Psoas muscle (tissue), 8 donors: ENCODE results near the gene RAI1. TPM values are rescaled to one million over a fixed set of nuclear protein-coding genes. Genes with fewer than 3 reads are reported as not detected.
A peak's percentile ranks its signal among the peaks of the same experiment; 100 is the strongest.
"Not testable (repeated sequence)": the region's sequence is repeated elsewhere in the genome, so short reads cannot be mapped to it uniquely, and the experiment has no call there.

ENCODE experiments used
- ATAC-seq, 4 donors: fragments of 200-7000 bp; cut with Tn5 transposase; one replicate each; pipeline ENCODE4 v1.9.1; 2020; ENCODE audit warnings: moderate library complexity in 3 of 4, mild to moderate bottlenecking in 2 of 4
- DNase-seq, 2 donors: peaks; one replicate each; pipeline ENCODE4 v3.0.0-alpha.2; 2020
- H3K27ac ChIP-seq: fragments of 200-600 bp; one replicate; pipeline ENCODE4 v1.8.0; 2022
- H3K27me3 ChIP-seq, 3 donors: fragments of 200-600 bp in 1 of 3; one replicate each; pipeline versions ENCODE4 v1.6.1 to v1.8.0; 2013 to 2022; ENCODE audit warnings: low read length in 2 of 3, mild to moderate bottlenecking in 2 of 3, moderate library complexity in 1 of 3; ENCODE audit not compliant: insufficient read depth in 3 of 3
- H3K36me3 ChIP-seq, 2 donors: fragments of 200-600 bp in 1 of 2; one replicate each; pipeline versions ENCODE4 v1.6.1 to v1.8.0; 2013 to 2022; ENCODE audit warnings: low read depth in 1 of 2, mild to moderate bottlenecking in 1 of 2, moderate library complexity in 1 of 2; ENCODE audit not compliant: insufficient read depth in 1 of 2
- H3K4me1 ChIP-seq: fragments of 200-600 bp; one replicate; pipeline ENCODE4 v1.8.0; 2022
- H3K4me3 ChIP-seq: fragments of 200-600 bp; one replicate; pipeline ENCODE4 v1.8.0; 2022; ENCODE audit warnings: mild to moderate bottlenecking
- H3K9me3 ChIP-seq: fragments of 200-600 bp; one replicate; pipeline ENCODE4 v1.8.0; 2022
- WGBS, 3 donors: extraction: QIAGEN DNeasy Blood & Tissue Kit; methylation state at CpG; one replicate each; pipeline versions ENCODE4 v1.1.6 to v1.1.7; 2013; 5-methylcytosine and 5-hydroxymethylcytosine counted together
- intact Hi-C, 2 donors: fragments of 100-400 bp; cut with DNase I; formaldehyde crosslinking; loops; one replicate each; pipeline versions ENCODE4 v1.11.0 to v1.14.2; 2022
- long read RNA-seq, 2 donors: library from polyadenylated mRNA; unstranded; transcript quantifications; one replicate each; pipeline ENCODE4 v2.0.0, GENCODE V29; 2021
- polyA plus RNA-seq, 3 donors: library from polyadenylated mRNA; stranded (reverse); fragments of 200-250 nt; gene quantifications; one replicate each; pipeline ENCODE4 v1.2.3, GENCODE V29; 2013
- total RNA-seq, 4 donors: library from RNA; stranded (reverse); fragmentation: NEBNext Ultra II Directional in 2 of 4; extraction: Animal tissue kit (Norgen Biotek cat#: 25700) in 2 of 4; gene quantifications; one replicate each; pipeline versions ENCODE4 v1.2.1 to v1.2.4, GENCODE V29; 2021 to 2023
- TF ChIP-seq, protein P1 (sequence below): fragments of 200-600 bp; IDR thresholded peaks from one replicate; pipeline ENCODE4 v1.8.0; 2022; ENCODE audit warnings: antibody characterized with exemption
- donor health status: healthy with polysubstance abuse.
- donor health status: DM: no; HTN: no; CAD: no; lungs with moderate emphysema.
- donor health status: Bipolar disorder and iron deficiency.
- donor health status: healthy.
- donor health status: DM: yes; HTN: yes; CAD: no.
- donor health status: DM: no; HTN: no; CAD: no.
- donor health status: DM: no; HTN: no; CAD: no.
- donor health status: DM: yes; HTN: yes; CAD: no.

The RAI1 gene, protein sequence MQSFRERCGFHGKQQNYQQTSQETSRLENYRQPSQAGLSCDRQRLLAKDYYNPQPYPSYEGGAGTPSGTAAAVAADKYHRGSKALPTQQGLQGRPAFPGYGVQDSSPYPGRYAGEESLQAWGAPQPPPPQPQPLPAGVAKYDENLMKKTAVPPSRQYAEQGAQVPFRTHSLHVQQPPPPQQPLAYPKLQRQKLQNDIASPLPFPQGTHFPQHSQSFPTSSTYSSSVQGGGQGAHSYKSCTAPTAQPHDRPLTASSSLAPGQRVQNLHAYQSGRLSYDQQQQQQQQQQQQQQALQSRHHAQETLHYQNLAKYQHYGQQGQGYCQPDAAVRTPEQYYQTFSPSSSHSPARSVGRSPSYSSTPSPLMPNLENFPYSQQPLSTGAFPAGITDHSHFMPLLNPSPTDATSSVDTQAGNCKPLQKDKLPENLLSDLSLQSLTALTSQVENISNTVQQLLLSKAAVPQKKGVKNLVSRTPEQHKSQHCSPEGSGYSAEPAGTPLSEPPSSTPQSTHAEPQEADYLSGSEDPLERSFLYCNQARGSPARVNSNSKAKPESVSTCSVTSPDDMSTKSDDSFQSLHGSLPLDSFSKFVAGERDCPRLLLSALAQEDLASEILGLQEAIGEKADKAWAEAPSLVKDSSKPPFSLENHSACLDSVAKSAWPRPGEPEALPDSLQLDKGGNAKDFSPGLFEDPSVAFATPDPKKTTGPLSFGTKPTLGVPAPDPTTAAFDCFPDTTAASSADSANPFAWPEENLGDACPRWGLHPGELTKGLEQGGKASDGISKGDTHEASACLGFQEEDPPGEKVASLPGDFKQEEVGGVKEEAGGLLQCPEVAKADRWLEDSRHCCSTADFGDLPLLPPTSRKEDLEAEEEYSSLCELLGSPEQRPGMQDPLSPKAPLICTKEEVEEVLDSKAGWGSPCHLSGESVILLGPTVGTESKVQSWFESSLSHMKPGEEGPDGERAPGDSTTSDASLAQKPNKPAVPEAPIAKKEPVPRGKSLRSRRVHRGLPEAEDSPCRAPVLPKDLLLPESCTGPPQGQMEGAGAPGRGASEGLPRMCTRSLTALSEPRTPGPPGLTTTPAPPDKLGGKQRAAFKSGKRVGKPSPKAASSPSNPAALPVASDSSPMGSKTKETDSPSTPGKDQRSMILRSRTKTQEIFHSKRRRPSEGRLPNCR (N-terminal part only)
- total RNA-seq (1 to 10 TPM; 6.8 to 7.9 (median 7.2) TPM), polyA plus RNA-seq (1 to 10 TPM; 4.0 to 9.0 (median 6.6) TPM)
- long read RNA-seq, donor 1, partial matches to known transcripts = 7 of 9 reads
- long read RNA-seq, donor 1, other reads (novel, unspliced or antisense) = 2 of 9 reads
- long read RNA-seq, donor 2, partial matches to known transcripts = 10 of 14 reads
- long read RNA-seq, donor 2, other reads (novel, unspliced or antisense) = 4 of 14 reads

DNA sequence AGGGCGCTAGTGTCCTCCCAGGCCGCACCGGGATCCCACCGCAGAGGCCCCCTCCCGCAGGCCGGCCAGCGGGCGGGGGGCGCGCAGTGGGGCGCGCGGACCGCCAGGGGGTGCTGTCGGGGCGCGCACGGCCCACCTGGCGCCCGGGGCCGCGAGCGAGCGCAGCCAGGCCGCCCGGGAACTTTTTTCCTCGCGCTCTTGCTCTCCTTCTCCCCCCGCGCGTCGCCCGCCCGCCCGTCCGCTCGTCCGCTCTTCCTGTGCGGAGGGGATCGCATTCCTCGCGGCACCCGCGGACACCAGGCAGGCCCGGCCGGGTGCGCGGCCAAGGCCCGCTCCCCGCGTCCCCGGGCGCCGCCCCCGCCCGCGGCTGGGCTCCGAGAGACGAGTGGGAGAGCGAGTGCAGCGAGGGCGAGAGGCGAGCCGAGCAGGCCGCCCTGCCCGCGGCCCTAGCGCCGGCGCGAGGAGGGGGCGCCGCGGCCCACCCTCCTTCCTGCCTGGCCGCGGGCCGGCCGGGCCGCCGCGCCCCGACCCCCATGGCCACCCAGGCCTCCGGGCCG is at the start of gene RAI1:
TSS of gene RAI1 (plus strand) at position 272 of the 557 bp plus-strand sequence. CDS start 111,491 bp downstream, outside the sequence.
- TF ChIP-seq, protein P1, sequence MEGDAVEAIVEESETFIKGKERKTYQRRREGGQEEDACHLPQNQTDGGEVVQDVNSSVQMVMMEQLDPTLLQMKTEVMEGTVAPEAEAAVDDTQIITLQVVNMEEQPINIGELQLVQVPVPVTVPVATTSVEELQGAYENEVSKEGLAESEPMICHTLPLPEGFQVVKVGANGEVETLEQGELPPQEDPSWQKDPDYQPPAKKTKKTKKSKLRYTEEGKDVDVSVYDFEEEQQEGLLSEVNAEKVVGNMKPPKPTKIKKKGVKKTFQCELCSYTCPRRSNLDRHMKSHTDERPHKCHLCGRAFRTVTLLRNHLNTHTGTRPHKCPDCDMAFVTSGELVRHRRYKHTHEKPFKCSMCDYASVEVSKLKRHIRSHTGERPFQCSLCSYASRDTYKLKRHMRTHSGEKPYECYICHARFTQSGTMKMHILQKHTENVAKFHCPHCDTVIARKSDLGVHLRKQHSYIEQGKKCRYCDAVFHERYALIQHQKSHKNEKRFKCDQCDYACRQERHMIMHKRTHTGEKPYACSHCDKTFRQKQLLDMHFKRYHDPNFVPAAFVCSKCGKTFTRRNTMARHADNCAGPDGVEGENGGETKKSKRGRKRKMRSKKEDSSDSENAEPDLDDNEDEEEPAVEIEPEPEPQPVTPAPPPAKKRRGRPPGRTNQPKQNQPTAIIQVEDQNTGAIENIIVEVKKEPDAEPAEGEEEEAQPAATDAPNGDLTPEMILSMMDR = peak; percentile 95
- Histone ChIP-seq H3K27ac (peak within 1 kb of the TSS; percentile 79), H3K4me1 (peaks cover 17% of the 10 kb centered on the region), H3K4me3 (peak within 1 kb of the TSS; percentile 88), H3K9me3 (no peaks in the 10 kb centered on the region), H3K36me3 (no peaks in the 10 kb centered on the region), H3K27me3 (no peaks in the 10 kb centered on the region)
- DNase-seq = peak; percentile 79 to 88
- intact Hi-C loops = loop anchor here (2.0 to 10.0 kb wide), 5 partner anchors 94 to 354 kb away; partner anchors contain the start of genes ATPAF2 (in 1 of the 2) and GID4 (in 1 of the 2)
- 0% methylated on average over 9 to 84 of the region's 84 CpGs for WGBS, 3 donors
- ATAC-seq = peak; percentile 80 to 88 (median 82)

DNA sequence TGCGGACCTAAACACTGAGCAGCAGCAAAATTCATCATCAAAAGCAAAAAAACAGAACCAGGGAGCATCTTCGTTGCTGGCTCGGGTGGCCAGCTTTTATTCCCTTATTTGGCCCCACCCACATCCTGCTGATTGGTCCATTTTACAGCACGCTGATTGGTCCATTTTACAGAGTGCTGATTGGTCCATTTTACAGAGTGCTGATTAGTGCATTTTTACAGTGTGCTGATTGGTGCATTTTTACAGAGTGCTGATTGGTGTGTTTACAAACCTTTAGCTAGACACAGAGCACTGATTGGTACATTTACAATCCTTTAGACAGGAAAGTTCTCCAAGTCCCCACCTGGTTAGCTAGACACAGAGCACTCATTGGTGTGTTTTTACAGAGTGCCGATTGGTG is 48.6 kb upstream of the RAI1 start:
- 69 to 78% (median 75%) methylated on average over 5 of the region's 5 CpGs for WGBS, 3 donors
- H3K27me3 ChIP-seq, intact Hi-C loops, H3K36me3 ChIP-seq, ATAC-seq, DNase-seq, H3K9me3 ChIP-seq, H3K4me3 ChIP-seq, H3K27ac ChIP-seq, H3K4me1 ChIP-seq: not testable (repeated sequence)

DNA sequence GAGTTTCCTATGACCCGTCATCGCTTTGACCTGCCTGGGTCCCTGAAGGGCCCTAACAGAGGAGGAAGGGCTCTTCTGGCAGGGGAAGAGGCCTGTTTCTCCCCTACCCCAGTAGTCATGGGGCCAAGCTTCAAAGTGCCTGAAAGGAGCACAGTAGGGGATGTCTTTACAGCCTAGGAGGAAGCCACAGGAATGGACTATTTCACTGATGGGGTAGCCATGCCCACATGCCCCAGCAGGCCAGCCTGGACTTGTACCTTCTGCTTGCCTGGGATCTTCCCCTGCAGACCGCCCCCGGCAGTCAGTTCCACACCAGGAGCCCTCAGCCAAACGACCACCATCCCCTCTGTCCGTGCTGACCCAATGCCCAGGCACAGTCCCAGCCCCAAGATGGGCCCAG is 47.9 kb upstream of the RAI1 start:
- Histone ChIP-seq H3K9me3 (no peaks in the 10 kb centered on the region), H3K36me3 (no peaks in the 10 kb centered on the region), H3K4me3 (no peak overlapping the region), H3K4me1 (no peaks in the 10 kb centered on the region), H3K27me3 (peaks cover 0 to 6% (median 0%) of the 10 kb centered on the region in 3 donors), H3K27ac (no peak overlapping the region)
- TF ChIP-seq, protein P1 = no peak
- WGBS, 3 donors = 79 to 90% (median 90%) methylated on average over 6 of the region's 6 CpGs
- DNase-seq (no peak), ATAC-seq (no peak)
- intact Hi-C loops = no loop called here

DNA sequence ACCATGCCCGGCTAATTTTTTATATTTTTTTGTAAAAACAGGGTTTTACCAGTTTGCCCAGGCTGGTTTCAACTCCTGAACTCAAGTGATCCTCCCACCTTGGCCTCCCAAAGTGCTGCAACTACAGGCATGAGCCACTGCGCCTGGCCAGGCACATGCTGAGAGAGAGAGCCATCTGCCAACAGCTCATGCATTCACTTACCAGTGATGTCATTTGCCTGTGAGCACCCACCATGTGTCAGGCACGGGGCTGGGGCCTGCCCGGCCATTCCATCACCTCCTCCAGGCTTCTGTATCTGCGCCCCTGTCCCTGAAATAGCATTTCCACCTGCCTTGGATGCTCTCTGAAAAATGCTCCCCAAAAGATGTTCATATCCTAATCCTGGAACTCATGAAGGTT is 46.1 kb upstream of the RAI1 start:
- intact Hi-C loops = no loop called here
- ATAC-seq = no peak
- H3K4me1 ChIP-seq = no peaks in the 10 kb centered on the region
- H3K27me3 ChIP-seq = peaks cover 0 to 6% (median 0%) of the 10 kb centered on the region in 3 donors
- H3K9me3 ChIP-seq = no peaks in the 10 kb centered on the region
- H3K36me3 ChIP-seq = no peaks in the 10 kb centered on the region
- DNase-seq = no peak
- TF ChIP-seq, protein P1 = no peak
- WGBS, 3 donors = 79 to 87% (median 84%) methylated on average over 5 of the region's 5 CpGs
- no peak overlapping the region for H3K4me3 ChIP-seq
- H3K27ac ChIP-seq = no peak overlapping the region

DNA sequence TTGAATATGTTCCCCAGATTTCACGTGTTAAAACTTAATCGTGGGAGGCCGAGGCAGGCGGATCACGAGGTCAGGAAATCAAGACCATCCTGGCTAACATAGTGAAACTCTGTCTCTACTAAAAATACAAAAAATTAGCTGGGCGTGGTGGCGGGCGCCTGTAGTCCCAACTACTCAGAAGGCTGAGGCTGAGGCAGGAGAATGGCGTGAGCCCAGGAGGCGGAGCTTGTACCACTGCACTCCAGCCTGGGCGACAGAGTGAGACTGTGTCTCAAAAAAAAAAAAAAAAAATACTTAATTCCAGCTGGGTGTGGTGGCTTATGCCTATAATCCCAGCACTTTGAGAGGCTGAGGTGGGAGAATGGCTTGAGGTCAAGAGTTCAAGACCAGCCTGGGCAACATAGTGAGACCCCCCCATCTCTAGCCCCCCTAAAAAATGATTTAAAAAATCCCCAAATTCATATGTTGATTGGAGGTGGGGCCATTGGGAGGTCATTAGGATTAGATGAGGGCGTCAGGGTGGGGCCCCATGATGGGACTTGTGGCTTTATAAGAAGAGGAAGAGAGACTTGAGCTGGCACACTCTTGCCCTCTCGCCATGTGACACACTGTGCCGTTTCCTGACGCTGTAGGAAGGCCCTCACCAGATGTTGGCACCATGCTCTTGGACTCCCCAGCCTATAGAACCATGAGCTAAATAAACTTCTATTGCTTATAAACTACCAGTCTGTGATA is 45.6 kb upstream of the RAI1 start:
- ATAC-seq, H3K27ac ChIP-seq, H3K36me3 ChIP-seq, H3K4me1 ChIP-seq, H3K9me3 ChIP-seq, DNase-seq, H3K27me3 ChIP-seq, H3K4me3 ChIP-seq, intact Hi-C loops: not testable (repeated sequence)
- 77 to 83% (median 82%) methylated on average over 15 of the region's 15 CpGs for WGBS, 3 donors
